Measurements from ENCODE around the gene WNT6.
"Not testable (repeated sequence)": the region's sequence is repeated elsewhere in the genome, so short reads cannot be mapped to it uniquely, and the experiment has no call there.

The WNT6 gene

GRCh38 chr2:218831378-218831990 lies 28.1 kb upstream of the WNT6 start, which contains the start of gene PRKAG3:
PRKAG3 (minus strand) TSS chr2:218831803.
- no peak for DNase-seq

- no peak for DNase-seq
These were observed 27.5 kb upstream of the WNT6 start for GRCh38 chr2:218832081-218832480.

GRCh38 chr2:218832520-218832919 lies 27.1 kb upstream of the WNT6 start:
- no peak for DNase-seq

- DNase-seq, result no peak
These were observed 26.5 kb upstream of the WNT6 start for GRCh38 chr2:218833023-218833609.

- no peak for DNase-seq
These were observed 24.9 kb upstream of the WNT6 start for GRCh38 chr2:218834685-218835084.

- DNase-seq, result no peak
These were observed 22.1 kb upstream of the WNT6 start for GRCh38 chr2:218837495-218837894.

GRCh38 chr2:218839430-218839829 lies 20.2 kb upstream of the WNT6 start:
- DNase-seq, result peak; percentile 87

- DNase-seq, result peak; percentile 54
These were observed 19.7 kb upstream of the WNT6 start for GRCh38 chr2:218839888-218840287.

GRCh38 chr2:218844334-218844733 lies 15.3 kb upstream of the WNT6 start:
- not testable (repeated sequence) for DNase-seq

GRCh38 chr2:218846963-218847362 lies 12.6 kb upstream of the WNT6 start:
- DNase-seq, result not testable (repeated sequence)

- no peak for DNase-seq
These were observed 9.9 kb upstream of the WNT6 start for GRCh38 chr2:218849721-218850120.

- DNase-seq, result no peak
These were observed 8.8 kb upstream of the WNT6 start for GRCh38 chr2:218850796-218851195.

GRCh38 chr2:218851286-218851685 lies 8.3 kb upstream of the WNT6 start:
- no peak for DNase-seq

GRCh38 chr2:218852911-218853667 lies 6.5 kb upstream of the WNT6 start:
- DNase-seq, result peak; percentile 54

GRCh38 chr2:218853766-218854165 lies 5.8 kb upstream of the WNT6 start:
- DNase-seq, result peak; percentile 20

GRCh38 chr2:218854860-218855259 lies 4.7 kb upstream of the WNT6 start:
- no peak for DNase-seq

GRCh38 chr2:218855305-218856166 lies 4.1 kb upstream of the WNT6 start:
- DNase-seq, result no peak

- no peak for DNase-seq
These were observed 3.3 kb upstream of the WNT6 start for GRCh38 chr2:218856167-218856895.

GRCh38 chr2:218856896-218857243 lies 2.7 kb upstream of the WNT6 start:
- no peak for DNase-seq

GRCh38 chr2:218857371-218858137 lies 2.1 kb upstream of the WNT6 start:
- no peak for DNase-seq

GRCh38 chr2:218858138-218858445 lies 1.5 kb upstream of the WNT6 start:
- DNase-seq, result no peak
